Neural progenitor cell (in vitro differentiated cells): Measurements from ENCODE around the gene NEURL1. TPM values are rescaled to one million over a fixed set of nuclear protein-coding genes. Genes with fewer than 3 reads are reported as not detected.

Source experiments
- DNase-seq: peaks from one replicate; pipeline ENCODE4 v3.0.0-alpha.2; 2016; ENCODE audit warnings: low spot score
- H2AFZ ChIP-seq: fragments of 200-600 bp; sonication (generic); replicated peaks from 2 replicates; pipeline ENCODE4 v1.6.1; 2016; ENCODE audit warnings: antibody characterized with exemption
- H3F3A ChIP-seq: fragments of 200-600 bp; sonication (generic); 2 replicates; pipeline ENCODE4 v1.6.1; 2016; ENCODE audit warnings: antibody characterized with exemption, low read depth
- H3K27ac ChIP-seq: fragments of 200-600 bp; sonication (generic); 2 replicates; pipeline ENCODE4 v1.5.1; 2016; ENCODE audit warnings: mild to moderate bottlenecking
- H3K27me3 ChIP-seq: fragments of 200-600 bp; sonication (generic); 2 replicates; pipeline ENCODE4 v1.6.1; 2016; ENCODE audit warnings: mild to moderate bottlenecking, moderate library complexity
- H3K36me3 ChIP-seq: fragments of 200-600 bp; sonication (generic); 2 replicates; pipeline ENCODE4 v1.5.1; 2016
- H3K4me1 ChIP-seq: fragments of 200-600 bp; sonication (generic); 2 replicates; pipeline ENCODE4 v1.6.1; 2016; ENCODE audit warnings: mixed run types
- H3K4me2 ChIP-seq: fragments of 200-600 bp; sonication (generic); 2 replicates; pipeline ENCODE4 v1.6.1; 2016
- H3K4me3 ChIP-seq: fragments of 200-600 bp; sonication (generic); 2 replicates; pipeline ENCODE4 v1.5.1; 2016
- H3K79me2 ChIP-seq: fragments of 200-600 bp; sonication (generic); 2 replicates; pipeline ENCODE4 v1.6.1; 2016; ENCODE audit warnings: low read depth
- H3K9ac ChIP-seq: fragments of 200-600 bp; sonication (generic); 2 replicates; pipeline ENCODE4 v1.6.1; 2016
- H3K9me3 ChIP-seq: fragments of 200-600 bp; sonication (generic); 2 replicates; pipeline ENCODE4 v1.5.1; 2016; ENCODE audit warnings: low read depth
- H4K20me1 ChIP-seq: fragments of 200-600 bp; sonication (generic); 2 replicates; pipeline ENCODE4 v1.6.1; 2016; ENCODE audit warnings: low read depth
- H3K27ac Mint-ChIP-seq: 3 replicates; pipeline ENCODE4 v1.8.0; 2021; ENCODE audit warnings: mixed read lengths
- H3K27me3 Mint-ChIP-seq: 2 replicates; pipeline ENCODE4 v1.8.0; 2022; ENCODE audit warnings: low read depth, mild to moderate bottlenecking, inconsistent platforms, moderate library complexity, mixed read lengths; ENCODE audit not compliant: insufficient read depth
- H3K36me3 Mint-ChIP-seq: 3 replicates; pipeline ENCODE4 v1.8.0; 2021; ENCODE audit warnings: mixed read lengths
- H3K4me1 Mint-ChIP-seq: 3 replicates; pipeline ENCODE4 v1.8.0; 2021; ENCODE audit warnings: mixed read lengths
- H3K4me3 Mint-ChIP-seq: 3 replicates; pipeline ENCODE4 v1.8.0; 2021; ENCODE audit warnings: mild to moderate bottlenecking, moderate library complexity, mixed read lengths
- H3K9me3 Mint-ChIP-seq: 3 replicates; pipeline ENCODE4 v1.8.0; 2020; ENCODE audit warnings: mixed read lengths
- EZH2 ChIP-seq: fragments of 200-600 bp; sonication (generic); IDR thresholded peaks from 2 replicates; pipeline ENCODE4 v1.6.1; 2017; ENCODE audit warnings: antibody characterized with exemption, mild to moderate bottlenecking, moderate library complexity
- EZH2phosphoT487 ChIP-seq: fragments of 200-600 bp; sonication (generic); IDR thresholded peaks from 2 replicates; pipeline ENCODE4 v1.6.1; 2017; ENCODE audit warnings: antibody characterized with exemption
- total RNA-seq: library from RNA; depleted of rRNA; stranded (reverse); fragments of >200 nt; gene quantifications from 2 replicates; pipeline ENCODE4 v1.2.3, GENCODE V29; 2015; ENCODE audit warnings: low replicate concordance
- TF ChIP-seq, protein P1 (sequence below): fragments of 200-600 bp; sonication (generic); IDR thresholded peaks from 2 replicates; pipeline ENCODE4 v1.5.1; 2017; ENCODE audit warnings: antibody characterized with exemption, mild to moderate bottlenecking

NEURL1 gene
- total RNA-seq, 1 donor from 2014 or later: 0.06 TPM

DNA sequence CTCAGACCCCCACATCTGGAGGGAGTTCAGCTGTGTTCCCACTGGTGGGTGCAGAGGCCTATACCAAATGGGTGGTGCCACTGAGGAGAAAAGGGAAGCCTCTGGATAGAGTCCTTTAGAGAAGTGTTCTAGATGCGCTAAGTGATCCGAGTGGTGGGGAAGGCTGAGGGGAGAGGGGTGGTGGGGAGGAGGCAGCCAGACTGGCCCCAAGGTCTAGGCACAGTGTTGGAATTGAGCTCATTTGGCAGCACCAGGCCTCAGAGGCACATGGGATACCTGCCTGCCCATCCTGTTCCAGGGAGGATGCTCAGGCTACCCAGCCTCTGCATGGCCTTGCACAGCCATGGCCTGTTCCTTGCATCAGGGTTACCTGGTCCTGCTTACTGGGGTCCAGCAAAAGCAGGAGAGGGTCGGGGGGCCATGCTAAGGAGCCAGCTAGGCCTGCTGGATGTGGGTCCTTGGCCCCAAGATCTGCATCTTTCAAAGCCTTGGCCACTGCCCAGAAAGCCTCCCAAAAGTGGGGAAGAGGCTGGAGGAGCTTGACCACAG, 99.6 kb downstream of the NEURL1 start:
- no peak overlapping the region for H3K4me3 ChIP-seq
- H3K4me3 Mint-ChIP-seq: no peak overlapping the region
- TF ChIP-seq, protein P1, sequence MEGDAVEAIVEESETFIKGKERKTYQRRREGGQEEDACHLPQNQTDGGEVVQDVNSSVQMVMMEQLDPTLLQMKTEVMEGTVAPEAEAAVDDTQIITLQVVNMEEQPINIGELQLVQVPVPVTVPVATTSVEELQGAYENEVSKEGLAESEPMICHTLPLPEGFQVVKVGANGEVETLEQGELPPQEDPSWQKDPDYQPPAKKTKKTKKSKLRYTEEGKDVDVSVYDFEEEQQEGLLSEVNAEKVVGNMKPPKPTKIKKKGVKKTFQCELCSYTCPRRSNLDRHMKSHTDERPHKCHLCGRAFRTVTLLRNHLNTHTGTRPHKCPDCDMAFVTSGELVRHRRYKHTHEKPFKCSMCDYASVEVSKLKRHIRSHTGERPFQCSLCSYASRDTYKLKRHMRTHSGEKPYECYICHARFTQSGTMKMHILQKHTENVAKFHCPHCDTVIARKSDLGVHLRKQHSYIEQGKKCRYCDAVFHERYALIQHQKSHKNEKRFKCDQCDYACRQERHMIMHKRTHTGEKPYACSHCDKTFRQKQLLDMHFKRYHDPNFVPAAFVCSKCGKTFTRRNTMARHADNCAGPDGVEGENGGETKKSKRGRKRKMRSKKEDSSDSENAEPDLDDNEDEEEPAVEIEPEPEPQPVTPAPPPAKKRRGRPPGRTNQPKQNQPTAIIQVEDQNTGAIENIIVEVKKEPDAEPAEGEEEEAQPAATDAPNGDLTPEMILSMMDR: no peak
- TF ChIP-seq EZH2phosphoT487 (no peak), EZH2 (no peak)
- no peaks in the 10 kb centered on the region for H3K4me1 ChIP-seq
- H3K9me3 ChIP-seq: no peaks in the 10 kb centered on the region
- no peak overlapping the region for H3K27ac ChIP-seq
- H3K9me3 Mint-ChIP-seq: no peaks in the 10 kb centered on the region
- H3K4me2 ChIP-seq: no peak overlapping the region
- H3K36me3 Mint-ChIP-seq: peaks cover 3% of the 10 kb centered on the region
- H3K27me3 Mint-ChIP-seq: peaks cover 3% of the 10 kb centered on the region
- no peaks in the 10 kb centered on the region for H3F3A ChIP-seq
- no peak overlapping the region for H2AFZ ChIP-seq
- no peaks in the 10 kb centered on the region for H4K20me1 ChIP-seq
- H3K36me3 ChIP-seq: no peaks in the 10 kb centered on the region
- no peak overlapping the region for H3K27ac Mint-ChIP-seq
- no peaks in the 10 kb centered on the region for H3K4me1 Mint-ChIP-seq
- no peak for DNase-seq
- no peak overlapping the region for H3K9ac ChIP-seq
- H3K79me2 ChIP-seq: no peaks in the 10 kb centered on the region
- H3K27me3 ChIP-seq: no peaks in the 10 kb centered on the region

GRCh38 chr10:103595933-103596726, 102.6 kb downstream of the NEURL1 start:
- H3K4me3 ChIP-seq: no peak overlapping the region
- no peak overlapping the region for H3K4me2 ChIP-seq
- H3K9me3 Mint-ChIP-seq: no peaks in the 10 kb centered on the region
- no peaks in the 10 kb centered on the region for H4K20me1 ChIP-seq
- no peak for DNase-seq
- no peaks in the 10 kb centered on the region for H3K27me3 ChIP-seq
- no peak overlapping the region for H3K4me3 Mint-ChIP-seq
- no peaks in the 10 kb centered on the region for H3F3A ChIP-seq
- peaks cover 4% of the 10 kb centered on the region for H3K4me1 Mint-ChIP-seq
- H3K9ac ChIP-seq: no peak overlapping the region
- no peaks in the 10 kb centered on the region for H3K36me3 Mint-ChIP-seq
- peaks cover 3% of the 10 kb centered on the region for H3K27me3 Mint-ChIP-seq
- H3K27ac Mint-ChIP-seq: no peak overlapping the region
- no peak overlapping the region for H3K27ac ChIP-seq
- no peaks in the 10 kb centered on the region for H3K4me1 ChIP-seq
- TF ChIP-seq EZH2phosphoT487 (no peak), EZH2 (no peak)
- TF ChIP-seq, protein P1: no peak
- no peaks in the 10 kb centered on the region for H3K9me3 ChIP-seq
- no peaks in the 10 kb centered on the region for H3K36me3 ChIP-seq
- H2AFZ ChIP-seq: no peak overlapping the region
- no peaks in the 10 kb centered on the region for H3K79me2 ChIP-seq

GRCh38 chr10:103597003-103597402, 103.5 kb downstream of the NEURL1 start:
- DNase-seq: no peak
- H3K4me3 ChIP-seq: no peak overlapping the region
- no peak overlapping the region for H2AFZ ChIP-seq
- no peak overlapping the region for H3K27ac ChIP-seq
- H3K9me3 ChIP-seq: no peaks in the 10 kb centered on the region
- H3K9ac ChIP-seq: no peak overlapping the region
- H3F3A ChIP-seq: no peaks in the 10 kb centered on the region
- H3K36me3 ChIP-seq: no peaks in the 10 kb centered on the region
- no peaks in the 10 kb centered on the region for H3K4me1 ChIP-seq
- no peak overlapping the region for H3K4me2 ChIP-seq
- TF ChIP-seq EZH2: no peak
- TF ChIP-seq, protein P1: no peak
- TF ChIP-seq EZH2phosphoT487: no peak
- no peaks in the 10 kb centered on the region for H4K20me1 ChIP-seq
- Mint-ChIP-seq H3K36me3 (no peaks in the 10 kb centered on the region), H3K4me3 (no peak overlapping the region), H3K27ac (no peak overlapping the region), H3K9me3 (no peaks in the 10 kb centered on the region), H3K4me1 (peaks cover 4% of the 10 kb centered on the region), H3K27me3 (peaks cover 3% of the 10 kb centered on the region)
- no peaks in the 10 kb centered on the region for H3K79me2 ChIP-seq
- no peaks in the 10 kb centered on the region for H3K27me3 ChIP-seq
